Adrenal gland (tissue), 5 donors: ENCODE results near the gene KIDINS220.

Experiments used
- CTCF ChIP-seq, 6 experiments: fragments of 450-650 bp in 4 of 6; fragments of 200-600 bp in 2 of 6; sonication (generic) in 1 of 6; IDR thresholded peaks; 1 replicate in 5 of 6; 2 replicates in 1 of 6; pipeline versions ENCODE4 v1.5.1 to v1.8.0; 2016 to 2021; ENCODE audit warnings: antibody characterized with exemption in 6 of 6, mild to moderate bottlenecking in 2 of 6, moderate library complexity in 1 of 6
- POLR2A ChIP-seq, 2 donors: fragments of 450-650 bp; IDR thresholded peaks; one replicate each; pipeline ENCODE4 v1.6.1; 2017; ENCODE audit warnings: antibody characterized with exemption in 2 of 2, mild to moderate bottlenecking in 2 of 2, moderate library complexity in 1 of 2
- donor health status: DM: no; HTN: no; CAD: no.

DNA sequence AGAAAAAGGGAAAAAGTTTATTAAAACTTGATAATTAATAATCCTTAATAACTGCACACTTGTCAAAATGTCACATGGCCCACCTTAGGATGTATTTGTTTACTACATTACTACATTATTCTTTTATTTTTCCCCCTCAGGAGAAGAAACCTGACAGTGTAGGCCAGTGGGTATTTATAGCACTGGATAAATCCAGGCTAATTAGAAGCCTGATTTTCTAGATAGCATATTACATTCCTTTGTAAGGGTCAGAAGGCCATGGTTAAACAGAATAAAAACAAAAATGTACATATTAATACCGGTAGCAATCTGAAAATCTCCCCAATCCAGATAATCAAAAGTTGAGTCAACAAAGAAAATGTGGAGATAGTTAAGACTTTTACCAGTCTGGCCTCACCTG is 21.5 kb upstream of the KIDINS220 start:
- TF ChIP-seq CTCF (IDR thresholded peaks at IDR 0.05), result no peak
- no peak for TF ChIP-seq POLR2A (IDR thresholded peaks at IDR 0.05)
